Caki2 (cell line): ENCODE measurements around the gene SEC24D. TPM values are rescaled to one million over a fixed set of nuclear protein-coding genes. Genes with fewer than 3 reads are reported as not detected.

ENCODE experiments used
- DNase-seq: peaks from one replicate; pipeline ENCODE4 v3.0.0-alpha.2; 2015; ENCODE audit warnings: low read depth
- in situ Hi-C: cut with HindIII; loops from 2 replicates; pipeline ENCODE4 v1.10.0; 2016; ENCODE audit warnings: low sequenced_read_pairs, low pct_unique_long_range_greater_than_20kb, mixed read lengths
- total RNA-seq: library from RNA; depleted of rRNA; stranded (reverse); fragments of >200 nt; shearing (Covaris generic); gene quantifications from 2 replicates; pipeline ENCODE4 v1.2.3, GENCODE V29; 2014; ENCODE audit warnings: low replicate concordance

Gene SEC24D
- total RNA-seq, 1 experiment from 2014 or later = 42.6 TPM

- DNase-seq = no peak
- in situ Hi-C loops = no loop called here
Observed at GRCh38 chr4:118761397-118762016, 74.4 kb downstream of the SEC24D start.

GRCh38 chr4:118760493-118760892, 75.4 kb downstream of the SEC24D start:
- in situ Hi-C loops = no loop called here
- no peak for DNase-seq

GRCh38 chr4:118760092-118760491, 75.8 kb downstream of the SEC24D start:
- in situ Hi-C loops = no loop called here
- no peak for DNase-seq

- no peak for DNase-seq
- in situ Hi-C loops = no loop called here
Observed at GRCh38 chr4:118759481-118759880, 76.4 kb downstream of the SEC24D start.

- in situ Hi-C loops = no loop called here
Observed at GRCh38 chr4:118758293-118758692, 77.6 kb downstream of the SEC24D start.

GRCh38 chr4:118757761-118758251, 78.1 kb downstream of the SEC24D start:
- in situ Hi-C loops = no loop called here

More at GRCh38 chr4:118758293-118758692, 77.6 kb downstream of the SEC24D start:
- DNase-seq = no peak

GRCh38 chr4:118756958-118757357, 79.0 kb downstream of the SEC24D start:
- no peak for DNase-seq
- in situ Hi-C loops = no loop called here

More at GRCh38 chr4:118757761-118758251, 78.1 kb downstream of the SEC24D start:
- DNase-seq = no peak

GRCh38 chr4:118756429-118756828, 79.5 kb downstream of the SEC24D start:
- in situ Hi-C loops = no loop called here
- DNase-seq = no peak

- in situ Hi-C loops = no loop called here
Observed at GRCh38 chr4:118755438-118756226, 80.3 kb downstream of the SEC24D start.

GRCh38 chr4:118754890-118755289, 81.0 kb downstream of the SEC24D start:
- in situ Hi-C loops = no loop called here
- no peak for DNase-seq

More at GRCh38 chr4:118755438-118756226, 80.3 kb downstream of the SEC24D start:
- no peak for DNase-seq

- in situ Hi-C loops = no loop called here
- DNase-seq = no peak
Observed at GRCh38 chr4:118753685-118754084, 82.2 kb downstream of the SEC24D start.

- DNase-seq = no peak
- in situ Hi-C loops = no loop called here
Observed at GRCh38 chr4:118753096-118753495, 82.8 kb downstream of the SEC24D start.

- in situ Hi-C loops = no loop called here
- no peak for DNase-seq
Observed at GRCh38 chr4:118752551-118752950, 83.4 kb downstream of the SEC24D start.

GRCh38 chr4:118751629-118752323, 84.2 kb downstream of the SEC24D start:
- in situ Hi-C loops = no loop called here
- no peak for DNase-seq

GRCh38 chr4:118749347-118749988, 86.5 kb downstream of the SEC24D start:
- no peak for DNase-seq
- in situ Hi-C loops = no loop called here

- no peak for DNase-seq
- in situ Hi-C loops = no loop called here
Observed at GRCh38 chr4:118746251-118746919, 89.5 kb downstream of the SEC24D start.

- in situ Hi-C loops = no loop called here
- DNase-seq = no peak
Observed at GRCh38 chr4:118745357-118745756, 90.6 kb downstream of the SEC24D start.

- in situ Hi-C loops = no loop called here
- DNase-seq = no peak
Observed at GRCh38 chr4:118743867-118744266, 92.1 kb downstream of the SEC24D start.
